ENCODE results near the gene TAP2. TPM values are rescaled to one million over a fixed set of nuclear protein-coding genes. Genes with fewer than 3 reads are reported as not detected.

Gene TAP2
- total RNA-seq: 10 to 100 TPM in 3 of 4 donors, 1 to 10 TPM in 1; 6.9 to 16.0 (median 11.1) TPM

DNA sequence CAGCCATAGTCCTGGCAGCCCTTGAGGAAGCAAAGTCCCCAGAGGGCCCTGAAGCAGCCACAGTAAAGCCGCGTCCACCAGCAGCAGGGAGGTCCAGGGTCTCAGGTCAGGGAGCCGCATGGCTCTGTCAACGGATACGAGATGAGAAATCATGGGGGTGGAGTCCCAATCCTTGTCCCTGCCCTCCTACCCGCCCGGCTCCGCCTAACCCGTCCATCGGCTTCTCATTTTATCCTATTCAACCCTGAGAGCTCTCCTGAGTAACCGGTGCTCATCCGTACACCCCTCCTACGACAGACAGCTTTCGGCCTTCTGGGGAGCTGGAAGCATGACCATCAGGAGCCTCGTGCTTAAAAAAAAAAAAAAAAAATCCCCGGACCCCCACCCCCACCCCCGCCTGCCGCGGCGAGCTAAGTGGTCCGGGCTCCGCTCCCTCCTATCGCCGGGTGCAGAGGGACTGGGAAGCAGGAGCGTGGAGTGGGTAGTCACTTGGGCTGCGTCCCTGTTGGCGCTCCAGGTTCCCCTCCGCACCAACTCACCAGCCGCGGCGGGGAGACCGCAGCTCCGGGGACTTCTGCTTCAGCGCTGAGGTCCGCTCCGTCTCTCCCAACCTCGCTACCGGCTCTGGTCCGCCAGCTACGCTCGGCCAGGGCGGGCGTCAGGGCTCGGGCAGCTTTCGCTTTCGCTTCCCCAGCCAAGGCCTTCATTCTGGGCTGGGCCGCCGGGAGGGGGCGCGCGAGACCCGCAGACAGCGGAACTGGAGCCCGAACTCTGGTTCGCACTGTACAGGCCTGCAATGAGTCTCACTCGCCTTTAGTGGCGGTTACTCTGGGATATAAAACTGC lies at the start of gene TAP2:
TAP2 (minus strand) TSS at position 626 of the 845 bp plus-strand sequence; CDS start at position 120, 506 bp downstream.
- Histone ChIP-seq H3K4me1 (peaks cover 0 to 35% (median 8%) of the 10 kb centered on the region in 3 donors), H3K9me3 (no peaks in the 10 kb centered on the region), H3K27me3 (no peaks in the 10 kb centered on the region), H3K27ac (peak within 1 kb of the TSS; percentile 79 to 97 (median 88)), H3K36me3 (peaks cover 0 to 49% of the 10 kb centered on the region in 2 donors), H3K4me3 (peak within 1 kb of the TSS; percentile 64 to 67)
- peak; percentile 96 for ATAC-seq
- WGBS, 2 donors (ENCODE audit: low coverage in 1 of 2): 0% methylated on average over 3 to 11 of the region's 57 CpGs
- TF ChIP-seq POLR2A (IDR thresholded peaks at IDR 0.05) (peak; percentile 15 to 45), POLR2AphosphoS5 (IDR thresholded peaks at IDR 0.05) (peak; percentile 77), EP300 (IDR thresholded peaks at IDR 0.05) (no peak), CTCF (IDR thresholded peaks at IDR 0.05) (peak; percentile 91 to 98 (median 97))

GRCh38 chr6:32887616-32888015 lies 49.1 kb upstream of the TAP2 start:
- no peak for TF ChIP-seq EP300 (IDR thresholded peaks at IDR 0.05)
- Histone ChIP-seq H3K36me3 (no peaks in the 10 kb centered on the region), H3K27me3 (no peaks in the 10 kb centered on the region), H3K4me1 (peaks cover 0 to 18% (median 10%) of the 10 kb centered on the region in 3 donors), H3K27ac (no peak overlapping the region), H3K4me3 (no peak overlapping the region), H3K9me3 (no peaks in the 10 kb centered on the region)
- no peak for ATAC-seq
- 51 to 74% methylated on average over 5 of the region's 5 CpGs for WGBS, 2 donors (ENCODE audit: low coverage in 1 of 2)

DNA sequence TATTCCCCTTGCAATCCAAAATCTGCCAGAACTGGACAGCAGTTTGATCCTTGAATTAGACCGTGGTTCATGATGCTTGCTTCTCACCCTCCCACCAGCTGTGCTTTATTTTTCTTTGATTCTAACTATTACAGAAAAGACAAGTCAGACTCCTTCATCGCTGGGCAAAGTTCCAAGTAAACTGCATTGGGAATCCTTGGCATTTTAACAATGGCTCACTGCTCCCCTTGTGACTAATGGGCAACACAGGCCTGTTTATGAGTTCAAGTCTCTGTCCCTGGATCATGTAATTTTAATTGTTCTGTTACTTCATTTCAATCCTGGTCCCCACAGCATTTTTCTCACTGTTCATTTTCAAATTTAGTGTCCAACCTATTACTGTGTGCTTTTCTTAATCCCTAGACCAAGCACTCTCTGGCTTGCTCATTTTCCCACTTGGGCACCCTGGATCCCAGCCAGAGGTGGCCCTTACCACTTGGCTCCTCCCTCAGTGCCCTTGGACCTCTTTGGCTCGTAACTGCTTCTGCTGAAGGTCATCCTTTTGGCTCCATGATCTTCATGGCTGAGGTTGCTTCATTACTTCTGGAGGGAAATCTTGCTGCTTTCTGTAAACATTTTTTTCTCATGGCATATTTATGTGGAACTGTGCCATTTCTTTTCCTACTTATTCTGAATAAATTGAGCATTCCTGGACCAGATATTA lies 48.3 kb upstream of the TAP2 start:
- no peaks in the 10 kb centered on the region for H3K27me3 ChIP-seq
- TF ChIP-seq POLR2AphosphoS5 (IDR thresholded peaks at IDR 0.05): no peak
- no peak for TF ChIP-seq POLR2A (IDR thresholded peaks at IDR 0.05)
- TF ChIP-seq CTCF (IDR thresholded peaks at IDR 0.05): no peak
- no peak for TF ChIP-seq EP300 (IDR thresholded peaks at IDR 0.05)
- H3K9me3 ChIP-seq: no peaks in the 10 kb centered on the region
- H3K27ac ChIP-seq: peak overlapping the region in 2 of 4 donors; percentile 38 to 68
- WGBS, 2 donors (ENCODE audit: low coverage in 1 of 2): 30 to 67% methylated on average over 1 to 3 of the region's 3 CpGs
- H3K36me3 ChIP-seq: no peaks in the 10 kb centered on the region
- H3K4me1 ChIP-seq: peaks cover 0 to 18% (median 10%) of the 10 kb centered on the region in 3 donors
- no peak overlapping the region for H3K4me3 ChIP-seq
- ATAC-seq: no peak

DNA sequence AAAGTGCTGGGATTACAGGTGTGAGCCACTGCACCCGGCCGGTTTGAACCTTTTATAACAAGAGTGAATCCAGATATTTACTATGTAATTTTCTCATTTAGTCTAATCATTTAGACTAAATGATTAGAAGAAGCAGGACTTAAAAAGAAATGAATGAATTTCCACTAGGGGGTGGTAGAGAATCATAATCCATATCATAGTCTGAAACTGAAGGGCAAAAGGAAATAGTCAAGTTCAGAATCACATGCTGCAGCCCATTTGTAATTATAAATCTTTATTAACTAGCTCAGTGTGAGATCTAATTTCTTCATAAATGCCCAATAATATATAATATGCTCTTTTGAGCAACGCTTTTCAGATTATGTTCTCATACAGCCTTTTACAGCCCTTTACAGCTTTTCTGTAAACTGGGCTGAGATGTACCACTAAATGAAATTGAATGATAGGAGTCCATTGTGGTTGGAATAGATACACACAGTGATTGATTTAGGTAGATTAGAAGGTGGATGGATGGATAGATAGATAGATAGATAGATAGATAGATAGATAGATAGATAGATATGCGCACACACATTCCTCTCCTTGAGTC lies 47.3 kb upstream of the TAP2 start:
- peak; percentile 48 for ATAC-seq

More for the DNA sequence above, 47.3 kb upstream of the TAP2 start:
- Histone ChIP-seq H3K4me1 (peaks cover 0 to 18% (median 10%) of the 10 kb centered on the region in 3 donors), H3K9me3 (no peaks in the 10 kb centered on the region), H3K27ac (no peak overlapping the region), H3K36me3 (no peaks in the 10 kb centered on the region), H3K27me3 (no peaks in the 10 kb centered on the region), H3K4me3 (no peak overlapping the region)
- WGBS, 2 donors (ENCODE audit: low coverage in 1 of 2): 58 to 73% methylated on average over 2 to 4 of the region's 4 CpGs
- TF ChIP-seq POLR2A (IDR thresholded peaks at IDR 0.05) (no peak), POLR2AphosphoS5 (IDR thresholded peaks at IDR 0.05) (no peak), CTCF (IDR thresholded peaks at IDR 0.05) (peak; percentile 55 to 73 (median 70)), EP300 (IDR thresholded peaks at IDR 0.05) (no peak)
